Suppressor macrophage treated with lipopolysaccharide for 4 hours (primary cell): ENCODE measurements around the gene PDE2A.

Experiments used
- DNase-seq: peaks from one replicate; pipeline ENCODE4 v3.0.0-alpha.2; 2020

PDE2A gene

DNA sequence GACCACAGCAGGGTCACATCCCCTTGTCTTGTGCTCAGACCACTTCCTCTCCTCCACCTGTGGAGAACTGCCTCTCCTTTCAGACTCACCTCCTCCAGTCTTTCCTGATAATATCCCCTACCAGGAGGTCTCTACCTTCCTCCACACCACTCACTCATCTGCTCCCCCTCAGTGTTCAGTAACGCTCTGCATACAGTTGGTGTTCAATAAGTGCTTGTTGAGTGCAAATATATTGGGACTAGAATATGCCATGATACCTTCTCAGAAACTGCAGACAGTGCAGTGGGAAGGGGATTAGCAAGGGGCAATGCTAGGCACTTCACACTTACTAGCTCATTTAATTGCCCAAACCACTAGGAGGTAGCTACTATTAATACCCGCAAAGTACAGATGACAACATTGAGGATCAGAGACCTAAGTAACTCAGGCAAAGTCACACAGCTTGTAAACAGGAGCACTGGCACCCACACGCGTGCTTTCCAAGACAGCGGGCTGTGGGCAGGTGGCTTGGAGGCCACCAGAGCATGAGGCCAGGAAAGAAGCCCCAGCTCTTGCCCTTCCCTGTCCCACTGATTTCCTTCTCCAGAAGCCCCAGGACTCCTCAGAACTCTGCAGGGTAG lies 8.1 kb upstream of the PDE2A start:
- no peak for DNase-seq

DNA sequence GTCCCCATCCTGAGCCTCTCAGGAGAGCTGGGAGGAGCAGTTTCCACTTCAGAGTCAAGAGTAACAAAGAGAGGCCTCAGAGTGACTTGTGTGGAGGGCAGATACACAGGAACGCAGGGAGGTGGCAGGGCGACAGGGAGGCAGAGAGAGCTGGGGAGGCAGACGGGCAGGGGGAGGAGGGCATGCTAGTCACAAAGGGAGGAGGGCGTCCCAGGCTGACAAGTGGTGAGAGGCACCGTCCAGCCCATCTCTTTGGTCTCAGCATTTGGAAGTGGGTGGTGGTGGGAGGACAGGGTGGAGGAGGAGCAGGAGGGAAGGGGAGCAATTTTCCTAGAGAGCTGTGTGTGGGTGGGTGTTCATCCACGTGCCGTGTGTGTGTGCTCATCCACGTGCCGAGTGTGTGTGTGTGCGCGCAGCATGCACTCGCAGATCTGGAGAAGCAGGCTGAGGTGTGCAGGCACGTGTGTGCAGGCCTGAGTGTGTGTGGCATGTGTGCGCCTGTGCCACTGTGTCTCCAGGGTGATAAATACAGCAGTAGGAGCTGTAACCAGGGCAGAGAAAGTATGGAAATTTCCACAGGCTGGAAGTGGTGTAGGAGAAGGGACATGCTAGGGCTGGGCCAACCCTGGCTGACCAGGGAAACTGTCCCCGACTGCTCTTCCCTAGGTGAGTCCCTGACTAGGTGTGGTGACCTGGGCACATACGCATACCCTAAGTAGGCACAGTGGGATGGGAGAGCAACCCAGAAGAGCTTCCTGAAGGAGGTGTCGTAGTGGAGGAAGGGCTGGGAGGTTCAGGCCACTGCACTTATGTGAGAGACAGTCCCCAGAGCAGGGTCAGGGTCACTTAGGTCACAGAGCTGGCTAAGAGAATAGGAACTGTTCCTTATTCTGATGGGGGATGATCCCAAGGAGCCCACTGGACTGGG lies 7.3 kb upstream of the PDE2A start:
- no peak for DNase-seq

- no peak for DNase-seq
Observed at GRCh38 chr11:72680624-72681158, 6.5 kb upstream of the PDE2A start.

DNA sequence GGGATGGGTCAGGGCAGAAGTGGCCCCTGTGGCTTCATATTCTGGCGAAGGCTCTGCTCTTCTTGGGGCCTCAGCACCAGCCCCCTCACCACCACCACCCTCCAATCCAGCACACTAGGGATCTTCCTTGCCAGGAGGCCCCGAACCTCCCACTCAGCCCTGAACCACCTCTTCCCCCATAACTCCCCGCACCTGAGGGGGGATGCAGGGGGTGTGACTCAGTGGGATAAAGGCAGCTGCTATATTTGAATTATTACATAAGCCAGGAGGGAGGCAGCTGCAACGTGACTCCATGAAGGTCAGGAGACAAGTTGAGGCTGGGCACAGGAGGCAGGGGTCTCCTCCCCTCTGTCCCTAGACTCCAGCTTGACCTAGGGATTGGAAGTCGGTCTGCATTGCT lies 5.6 kb upstream of the PDE2A start:
- no peak for DNase-seq

DNA sequence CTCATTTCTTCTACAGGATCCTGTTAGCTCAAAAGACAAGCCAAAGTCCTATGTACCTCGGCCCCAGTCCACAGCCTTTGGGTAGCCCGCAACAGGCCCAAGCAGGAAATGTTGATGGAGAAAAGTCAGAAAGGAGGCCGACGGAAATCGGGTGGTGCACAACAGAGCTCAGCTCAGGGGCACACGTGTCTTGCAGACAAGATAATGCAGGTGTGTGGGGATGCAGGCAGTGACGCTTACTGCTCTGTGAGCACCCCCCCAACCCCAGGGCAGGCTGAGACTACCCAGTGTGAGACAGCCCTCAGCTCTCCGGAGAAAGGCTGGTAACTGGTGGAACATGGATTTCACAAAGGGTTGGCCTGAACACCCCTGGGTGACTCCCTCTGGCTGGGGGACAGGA lies 4.3 kb upstream of the PDE2A start:
- DNase-seq, result no peak

DNA sequence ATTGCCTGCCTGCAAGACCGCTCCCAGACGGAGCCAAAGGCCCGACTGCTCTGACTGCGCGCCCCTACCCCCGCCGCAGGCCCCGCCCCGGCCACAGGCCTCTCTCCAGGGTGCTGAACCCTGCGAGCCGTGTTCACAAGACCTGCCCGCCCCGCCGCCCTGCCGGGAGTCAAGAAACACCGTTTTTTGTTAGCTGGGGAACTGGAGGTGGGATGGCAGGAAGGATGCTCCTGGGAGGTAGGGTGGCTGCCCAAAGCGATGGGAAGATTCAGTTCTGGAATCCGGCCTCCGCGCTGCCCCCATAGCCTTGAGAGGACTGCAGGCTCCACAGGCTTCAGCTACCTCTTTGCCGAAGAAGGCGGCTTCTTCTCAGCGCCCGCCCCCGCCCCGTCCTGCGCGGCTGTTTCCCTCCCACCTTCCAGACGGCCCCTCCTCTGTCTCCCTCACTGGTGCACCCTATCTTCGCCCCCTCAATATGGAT lies 2.7 kb upstream of the PDE2A start:
- peak; percentile 55 for DNase-seq

GRCh38 chr11:72675221-72675620 lies 999 bp upstream of the PDE2A start:
- DNase-seq, result no peak

GRCh38 chr11:72673284-72673942 lies 809 bp downstream of the PDE2A start:
- no peak for DNase-seq

- DNase-seq, result no peak
Observed at GRCh38 chr11:72672597-72673238, 1.5 kb downstream of the PDE2A start.

DNA sequence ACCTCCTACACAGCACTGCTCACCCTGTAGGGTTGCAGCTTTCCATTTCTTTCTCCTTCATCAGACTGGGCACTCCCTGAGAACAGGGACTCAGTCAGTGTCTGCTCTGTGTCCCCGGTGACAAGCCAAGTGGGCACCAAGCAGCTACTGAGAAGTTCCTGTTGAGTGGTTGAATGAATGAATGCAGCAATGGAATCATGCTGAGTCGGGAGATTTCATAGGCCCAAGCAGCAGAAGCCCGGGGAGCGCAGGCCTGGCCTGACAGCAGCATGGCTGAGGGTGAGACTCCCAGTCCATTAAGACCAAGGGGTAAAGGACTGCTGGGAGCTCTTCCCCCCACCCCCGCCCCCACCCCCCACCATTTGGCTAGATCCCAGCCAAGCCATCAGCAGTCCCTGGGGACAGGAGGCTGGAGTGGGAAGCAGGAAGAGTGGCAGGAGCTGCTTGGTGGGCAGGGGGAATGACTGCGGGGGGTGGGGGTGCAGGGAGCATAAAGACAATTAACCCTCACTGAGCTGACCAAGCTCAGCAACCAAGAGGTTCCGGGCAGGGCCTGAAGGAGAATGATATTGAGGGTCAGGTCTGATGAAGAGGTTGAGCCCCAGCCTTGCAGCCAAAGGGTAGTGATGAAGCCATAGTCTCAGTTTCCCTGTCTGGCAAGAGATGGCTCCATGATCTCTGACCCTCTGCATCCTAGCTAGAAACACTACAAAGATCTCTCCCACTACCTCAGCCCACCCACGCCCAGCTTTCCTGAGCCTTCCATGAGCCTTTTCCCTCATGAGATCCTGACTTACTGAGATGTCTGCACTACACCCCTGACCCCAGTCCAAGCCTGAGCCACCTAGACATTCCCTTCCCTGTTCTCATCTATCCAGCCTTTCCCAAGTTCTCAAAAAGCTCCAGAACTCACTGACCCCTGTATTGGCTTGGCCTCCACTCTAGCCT lies 2.8 kb downstream of the PDE2A start:
- no peak for DNase-seq

DNA sequence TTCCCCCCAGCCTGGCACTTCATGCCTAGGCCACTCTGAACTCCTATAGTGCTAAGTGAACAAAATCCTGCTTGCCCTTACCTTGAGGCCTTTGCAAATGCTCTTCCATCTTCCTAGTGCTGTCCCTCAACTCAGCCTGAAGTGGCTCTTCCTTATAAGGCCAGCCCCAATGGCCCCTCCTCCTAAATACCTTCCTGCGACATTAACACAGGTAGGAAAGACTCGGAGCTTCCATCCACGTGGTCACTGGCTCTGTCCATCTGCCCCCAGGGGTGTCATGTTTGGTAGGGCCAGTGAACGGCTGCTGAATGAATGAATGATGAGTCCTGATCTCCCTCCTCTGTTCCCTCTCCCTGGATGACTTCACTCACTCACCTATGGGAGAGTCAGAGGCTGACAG lies 4.2 kb downstream of the PDE2A start:
- no peak for DNase-seq

DNA sequence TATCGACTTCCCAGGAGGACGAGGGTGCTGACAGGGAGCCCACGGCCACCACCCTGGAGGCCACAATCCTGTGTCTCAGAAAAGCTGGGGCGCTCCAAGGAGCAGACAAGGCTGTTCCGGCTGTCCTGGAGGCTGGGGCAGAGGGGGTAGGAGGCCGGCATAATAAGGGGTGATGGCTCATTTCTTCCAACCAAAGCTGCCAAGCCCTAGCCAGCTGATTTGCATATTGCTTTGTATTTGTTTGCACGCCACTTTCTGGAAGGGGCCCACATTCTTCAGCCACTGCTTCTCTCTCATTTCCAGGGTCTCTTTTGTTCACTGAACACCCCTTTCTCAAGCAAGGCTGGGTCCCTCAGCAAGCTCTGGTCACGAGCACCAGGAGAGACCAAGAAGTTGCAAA lies 4.7 kb downstream of the PDE2A start:
- DNase-seq, result no peak

DNA sequence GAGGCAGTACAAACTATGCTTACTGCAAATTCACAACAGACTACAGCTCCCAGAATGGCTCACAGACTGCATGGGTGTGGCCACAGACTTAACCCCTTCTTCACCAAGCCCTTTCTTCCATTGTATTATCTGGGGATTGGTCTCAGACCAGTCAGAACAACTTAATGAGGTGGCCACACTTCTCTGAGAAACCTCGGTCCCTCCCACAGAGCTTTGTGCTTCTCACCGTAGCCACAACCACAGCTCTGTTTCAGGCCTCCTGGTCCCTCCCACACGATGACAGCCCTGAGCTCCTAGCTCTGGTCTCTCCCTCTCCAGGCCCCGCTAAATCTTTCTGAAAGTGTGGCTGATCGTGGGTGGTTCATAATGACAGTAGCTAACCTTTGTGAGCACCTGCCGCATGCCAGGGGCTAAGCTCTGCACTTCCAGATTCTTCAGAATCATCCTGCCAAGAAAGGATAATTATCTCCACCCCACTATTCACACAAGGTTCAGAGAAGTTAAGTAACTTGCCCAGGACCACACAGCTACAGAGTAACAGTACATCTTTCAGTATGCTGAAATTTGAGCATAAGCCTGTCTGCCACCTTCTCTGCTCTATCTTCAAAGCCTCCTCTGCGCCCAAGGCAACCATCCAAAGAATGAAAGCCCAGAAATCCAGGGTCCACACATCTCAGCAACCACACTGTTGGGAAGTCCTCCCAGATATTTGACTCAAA lies 5.4 kb downstream of the PDE2A start:
- no peak for DNase-seq

DNA sequence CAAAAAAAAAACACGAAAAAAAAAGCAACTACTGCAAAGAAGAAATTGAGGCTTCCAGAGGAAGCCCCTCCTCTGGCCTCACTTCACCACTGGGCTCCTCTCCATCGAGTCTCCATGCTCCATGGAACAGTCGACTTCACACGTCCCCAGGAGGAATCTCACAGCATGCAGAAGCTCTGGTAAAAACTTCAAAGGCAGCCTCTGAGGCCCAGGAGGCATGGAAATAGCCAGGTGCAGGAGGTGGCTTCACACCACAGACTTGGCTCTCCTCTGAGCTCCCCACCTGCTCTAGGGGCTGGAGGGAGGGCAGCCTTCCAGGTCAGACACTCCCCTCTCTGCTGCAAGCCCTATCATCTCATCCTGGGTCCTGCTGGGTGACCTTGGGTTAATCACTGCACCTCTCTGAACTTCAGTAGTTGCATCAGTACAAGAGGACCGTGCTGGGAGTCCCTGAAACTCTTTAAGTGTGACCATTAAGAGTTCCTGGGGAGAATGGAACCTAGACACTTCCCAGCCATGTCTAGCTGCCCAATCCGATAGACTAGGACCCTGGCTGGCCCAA lies 8.2 kb downstream of the PDE2A start:
- no peak for DNase-seq

- DNase-seq, result no peak
Observed at GRCh38 chr11:72662036-72662435, 12.2 kb downstream of the PDE2A start.

DNA sequence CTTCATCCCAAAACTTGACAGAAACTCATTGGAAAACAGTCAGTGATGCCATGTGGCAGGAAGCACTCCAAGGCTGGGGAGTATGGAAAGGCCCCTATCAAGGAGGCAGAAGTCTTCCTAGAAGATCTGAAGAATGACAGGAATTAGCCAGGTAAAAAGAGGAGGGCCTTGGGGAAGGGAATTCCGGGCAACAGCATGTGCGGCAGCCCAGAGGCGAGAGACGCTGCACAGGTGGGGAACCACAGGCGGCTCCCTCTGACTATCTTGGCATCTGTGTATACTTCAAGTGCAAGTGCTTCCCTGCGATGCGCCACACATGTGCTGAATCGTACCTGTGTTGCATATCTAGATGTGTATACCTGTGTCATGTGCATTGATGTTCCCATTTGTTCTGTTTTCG lies 12.7 kb downstream of the PDE2A start:
- DNase-seq, result no peak

- no peak for DNase-seq
Observed at GRCh38 chr11:72658989-72659640, 15.1 kb downstream of the PDE2A start.

DNA sequence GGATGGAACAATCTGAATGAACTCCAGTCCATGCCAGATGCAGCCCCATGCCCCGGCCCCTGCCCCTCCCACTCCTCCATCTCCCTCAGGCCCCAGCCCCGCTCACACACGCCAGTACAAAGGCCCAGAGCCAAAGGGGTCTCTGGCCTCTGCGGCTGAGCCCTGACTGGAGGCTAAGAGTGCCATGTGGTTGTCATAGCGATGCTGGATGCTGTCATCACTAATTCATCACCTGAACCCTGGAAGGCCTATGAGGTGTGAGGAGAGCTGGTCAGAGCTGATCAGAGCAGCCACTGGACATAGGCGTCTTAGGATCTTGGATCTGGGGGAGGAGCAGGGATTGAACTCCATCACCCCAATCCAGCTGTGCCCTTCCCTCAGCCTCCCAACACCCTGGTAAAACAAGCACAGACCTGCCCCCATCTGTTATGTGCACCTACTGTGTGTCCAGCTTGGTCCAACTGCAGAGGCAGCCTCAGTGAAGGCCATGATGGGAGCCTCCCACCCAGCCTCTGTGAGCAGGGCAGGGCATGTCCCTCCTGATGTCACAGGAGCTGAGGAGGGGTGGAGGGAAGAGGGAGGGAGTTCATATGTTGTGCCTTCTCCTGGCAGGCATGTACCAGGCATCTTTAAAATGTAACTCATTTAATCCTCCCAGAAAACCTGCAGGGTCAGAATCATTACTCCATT lies 16.7 kb downstream of the PDE2A start:
- no peak for DNase-seq

- DNase-seq, result no peak
Observed at GRCh38 chr11:72655896-72656464, 18.2 kb downstream of the PDE2A start.
